GM18873 (cell line): ENCODE results near the gene GIMAP6.
"Not testable (repeated sequence)": the region's sequence is repeated elsewhere in the genome, so short reads cannot be mapped to it uniquely, and the experiment has no call there.

Source experiments
- ATAC-seq: cut with Tn5 transposase; IDR thresholded peaks from one replicate; pipeline ENCODE4 v1.9.1; 2021; ENCODE audit warnings: mild to moderate bottlenecking, moderate library complexity, moderate number of reproducible peaks; ENCODE audit not compliant: unreplicated experiment, low FRiP score

Gene GIMAP6

DNA sequence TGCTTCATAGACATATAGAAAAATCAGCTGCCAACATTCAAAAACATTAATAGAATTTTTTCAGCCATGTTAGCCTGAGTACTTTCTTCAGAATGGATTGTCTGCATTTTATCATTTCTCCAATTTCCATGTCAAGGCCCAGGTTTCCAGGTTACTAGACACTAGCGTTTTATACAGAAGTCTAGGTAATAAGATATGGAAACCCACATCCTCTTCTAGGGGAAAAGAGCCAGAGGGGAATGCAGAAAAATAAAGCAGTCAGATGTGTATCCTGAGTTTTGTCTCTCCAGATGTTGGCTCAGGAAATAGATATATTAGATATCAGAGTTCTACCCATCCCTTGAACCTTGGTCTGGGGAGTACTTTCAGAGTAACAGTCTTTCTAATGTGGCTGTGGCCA is 44.6 kb downstream of the GIMAP6 start:
- no peak for ATAC-seq

DNA sequence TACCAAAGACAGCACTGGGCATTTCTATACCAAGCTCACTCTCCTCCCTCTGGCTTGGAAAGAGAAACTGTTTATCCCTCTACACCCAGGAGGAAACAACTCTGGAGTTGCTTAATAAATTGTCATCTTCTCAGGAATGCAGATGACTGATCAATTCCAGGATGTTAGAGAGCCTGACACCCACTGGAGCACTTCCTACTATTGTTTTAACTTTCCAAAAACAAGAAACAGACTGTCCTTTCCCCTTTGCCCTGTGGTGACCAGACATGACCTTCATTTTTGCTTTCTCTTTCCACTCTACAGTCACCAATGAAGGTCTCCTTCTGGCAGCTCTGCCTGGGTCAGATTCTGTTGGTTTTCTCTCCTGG is 45.4 kb downstream of the GIMAP6 start:
- no peak for ATAC-seq

DNA sequence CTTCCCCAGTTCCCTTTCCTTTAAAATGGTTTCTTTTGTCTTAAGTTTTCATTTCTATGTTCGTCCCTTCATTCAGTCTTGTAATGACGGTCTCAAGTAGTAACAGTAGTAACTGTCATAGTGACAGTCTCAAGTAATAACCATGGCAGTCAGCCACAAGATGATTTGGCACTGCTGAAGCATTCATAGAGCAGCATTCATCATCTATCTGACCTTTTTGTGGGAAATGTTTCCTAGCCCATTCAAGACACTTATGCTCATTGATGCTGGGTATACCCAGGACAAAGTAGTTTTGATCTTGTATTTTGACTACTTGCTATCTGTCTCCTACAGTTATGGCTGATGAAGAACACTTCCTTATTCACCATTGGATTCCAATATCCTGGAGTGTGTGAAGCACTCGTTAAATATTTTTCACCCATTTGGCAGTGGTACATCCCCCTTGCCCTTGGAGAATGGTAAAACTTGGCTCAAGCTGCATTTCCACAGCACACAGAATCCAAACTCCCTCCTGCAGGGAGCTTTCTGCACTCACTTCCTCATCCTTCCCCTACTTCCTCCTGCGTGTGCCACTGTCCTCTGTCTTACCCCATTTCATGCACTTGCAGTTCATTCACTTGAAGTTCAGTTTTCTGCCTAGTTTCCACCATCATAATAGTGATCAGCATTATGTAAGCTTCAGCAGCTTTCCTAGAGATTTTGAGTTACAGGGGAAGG is 46.0 kb downstream of the GIMAP6 start:
- ATAC-seq = no peak

DNA sequence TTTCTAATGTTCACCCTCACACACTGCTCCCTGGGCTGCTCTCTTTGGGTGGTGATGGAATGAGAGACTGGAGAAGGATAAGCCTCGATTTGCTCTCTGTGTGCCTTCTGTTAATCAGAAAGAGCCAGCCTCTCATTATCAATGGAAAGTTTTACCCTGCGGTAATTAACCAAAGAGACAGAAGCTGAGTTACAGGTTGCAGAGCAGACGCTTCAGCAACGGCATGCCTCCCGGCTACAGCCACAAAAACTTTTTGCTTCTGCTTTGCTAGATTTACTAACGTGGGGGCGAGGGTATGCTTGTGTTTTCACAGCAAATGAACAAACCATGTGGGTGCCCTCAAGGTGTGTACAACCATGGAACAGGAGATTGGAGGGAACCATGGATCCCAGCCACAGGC is 47.0 kb downstream of the GIMAP6 start:
- ATAC-seq = no peak

DNA sequence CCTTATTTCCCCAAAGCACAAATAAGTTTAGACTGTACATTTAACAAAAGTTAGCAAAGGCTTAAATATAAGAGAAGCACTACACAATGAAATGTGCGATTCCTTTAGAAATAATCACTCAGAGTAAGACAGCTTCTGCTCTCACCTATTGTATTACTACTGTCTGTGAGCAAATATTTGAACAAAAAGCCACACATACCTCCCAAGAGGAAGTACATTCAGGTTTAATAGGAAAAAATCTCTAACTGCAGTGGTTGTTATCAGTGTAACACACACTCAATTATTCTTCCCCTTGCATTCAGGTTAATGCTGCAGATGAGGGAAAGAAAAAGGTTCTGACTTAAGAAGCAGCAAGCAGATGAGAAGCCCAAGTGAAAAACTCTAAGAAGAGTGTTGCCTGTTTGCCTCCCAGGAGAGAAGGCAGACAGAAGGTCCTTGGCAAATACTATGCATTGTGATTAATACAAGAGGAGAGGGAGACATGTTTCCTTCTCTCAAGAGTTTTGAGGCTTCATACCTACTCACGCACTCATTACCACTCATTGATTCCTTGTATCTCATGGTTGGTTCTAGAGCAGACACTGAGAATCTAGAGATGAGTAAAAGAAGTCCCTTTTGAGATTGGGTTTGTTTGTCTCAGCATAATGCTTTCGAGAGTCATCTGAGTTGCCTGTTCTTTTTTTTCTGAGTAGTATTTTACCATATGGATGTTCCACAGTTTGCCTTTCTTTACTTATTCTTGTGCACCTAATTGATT is 51.4 kb downstream of the GIMAP6 start:
- ATAC-seq = no peak

DNA sequence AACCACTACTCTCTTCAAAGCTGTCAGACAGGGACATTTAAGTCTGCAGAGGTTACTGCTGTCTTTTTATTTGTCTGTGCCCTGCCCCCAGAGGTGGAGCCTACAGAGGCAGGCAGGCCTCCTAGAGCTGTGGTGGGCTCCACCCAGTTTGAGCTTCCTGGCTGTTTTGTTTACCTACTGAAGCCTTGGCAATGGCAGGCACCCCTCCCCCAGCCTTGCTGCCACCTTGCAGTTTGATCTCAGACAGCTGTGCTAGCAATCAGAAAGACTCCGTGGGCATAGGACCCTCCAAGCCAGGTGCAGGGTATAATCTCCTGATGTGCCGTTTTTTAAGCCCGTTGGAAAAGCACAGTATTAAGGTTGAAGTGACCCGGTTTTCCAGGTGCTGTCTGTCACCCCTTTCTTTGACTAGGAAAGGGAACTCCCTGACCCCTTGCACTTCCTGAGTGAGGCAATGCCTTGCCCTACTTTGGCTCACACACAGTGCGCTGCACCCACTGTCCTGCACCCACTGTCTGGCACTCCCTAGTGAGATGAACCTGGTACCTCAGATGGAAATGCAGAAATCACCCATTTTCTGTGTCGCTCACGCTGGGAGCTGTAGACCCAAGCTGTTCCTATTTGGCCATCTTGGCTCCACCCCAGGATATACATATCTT is 52.1 kb downstream of the GIMAP6 start:
- ATAC-seq = not testable (repeated sequence)
